NB4 (cell line): ENCODE data around the gene TRMT1L.

Source experiments
- CTCF ChIP-seq: IDR thresholded peaks from one replicate; pipeline ENCODE4 v1.5.1; 2012; ENCODE audit warnings: low read depth, low read length
- MYC ChIP-seq: IDR thresholded peaks from 2 replicates; pipeline ENCODE4 v1.6.1; 2011; ENCODE audit warnings: low read depth, low read length
- POLR2A ChIP-seq: IDR thresholded peaks from 2 replicates; pipeline ENCODE4 v1.6.1; 2011; ENCODE audit warnings: mild to moderate bottlenecking; ENCODE audit not compliant: insufficient read length; ENCODE audit errors: extremely low read depth
- TF ChIP-seq, protein P1 (sequence below): IDR thresholded peaks from 2 replicates; pipeline ENCODE4 v1.6.1; 2011; ENCODE audit warnings: low read depth, low read length

DNA sequence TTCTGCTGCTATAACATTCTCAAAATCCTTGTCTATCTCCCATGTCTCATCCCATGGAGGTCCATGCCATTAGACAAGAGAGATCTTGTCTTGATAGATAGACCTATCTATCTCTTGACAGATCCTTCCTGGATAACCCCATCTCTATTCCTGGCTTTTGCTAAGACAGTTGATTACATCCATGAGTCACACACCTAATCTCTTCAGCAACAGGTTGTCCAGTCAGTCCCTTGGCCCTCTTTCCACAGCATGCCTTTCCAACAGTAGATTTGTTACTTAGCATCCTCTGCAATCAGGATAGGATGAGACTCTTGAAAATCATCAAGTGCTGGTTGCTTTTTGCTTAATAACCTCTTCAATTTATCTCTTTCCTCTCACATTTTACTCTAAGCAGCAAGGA, 46.6 kb downstream of the TRMT1L start:
- TF ChIP-seq POLR2A, result no peak
- no peak for TF ChIP-seq CTCF
- no peak for TF ChIP-seq MYC
- TF ChIP-seq, protein P1, sequence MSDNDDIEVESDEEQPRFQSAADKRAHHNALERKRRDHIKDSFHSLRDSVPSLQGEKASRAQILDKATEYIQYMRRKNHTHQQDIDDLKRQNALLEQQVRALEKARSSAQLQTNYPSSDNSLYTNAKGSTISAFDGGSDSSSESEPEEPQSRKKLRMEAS, result no peak
